ENCODE results near the gene UQCR10.

- TF ChIP-seq POLR2A (IDR thresholded peaks at IDR 0.05) (no peak), CTCF (IDR thresholded peaks at IDR 0.05) (no peak)
Measured at GRCh38 chr22:29782061-29782845, 15.1 kb downstream of the UQCR10 start.
